Stimulated activated CD4-positive, alpha-beta T cell treated with anti-CD3 and anti-CD28 coated beads, Interleukin-1b, Interleukin-23, amount 100 ng/mL, for 48 hours (primary cell): ENCODE results near the gene FBXW8.
A peak's percentile ranks its signal among the peaks of the same experiment; 100 is the strongest.

ENCODE experiments used
- DNase-seq: peaks from one replicate; pipeline ENCODE4 v3.0.0-alpha.2; 2020

FBXW8 gene

GRCh38 chr12:116910645-116911451, at the start of gene FBXW8:
Gene FBXW8, plus strand, starts transcription at chr12:116910950. Its CDS starts 88 bp downstream, at chr12:116911038.
- peak; percentile 54 for DNase-seq

DNA sequence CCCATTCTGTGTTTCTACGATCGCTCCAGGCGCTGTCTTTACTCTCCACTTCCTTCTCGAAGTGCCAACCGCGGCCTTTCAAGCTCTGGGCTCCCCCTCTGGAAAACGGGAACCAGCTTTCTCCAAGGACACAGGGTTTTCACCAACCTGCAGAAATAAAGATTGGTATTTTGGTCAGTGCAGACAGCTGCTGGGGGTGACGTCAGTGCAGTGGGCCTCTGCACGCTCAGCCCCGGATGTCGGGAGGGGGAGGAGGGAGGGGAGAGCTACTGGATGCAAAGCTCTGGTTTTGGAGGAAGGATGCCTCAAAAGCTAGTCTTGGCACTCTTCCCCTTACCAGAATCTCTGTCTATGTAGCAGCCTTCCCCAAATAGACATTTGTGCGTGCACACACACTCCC, 49.4 kb upstream of the FBXW8 start:
- no peak for DNase-seq

DNA sequence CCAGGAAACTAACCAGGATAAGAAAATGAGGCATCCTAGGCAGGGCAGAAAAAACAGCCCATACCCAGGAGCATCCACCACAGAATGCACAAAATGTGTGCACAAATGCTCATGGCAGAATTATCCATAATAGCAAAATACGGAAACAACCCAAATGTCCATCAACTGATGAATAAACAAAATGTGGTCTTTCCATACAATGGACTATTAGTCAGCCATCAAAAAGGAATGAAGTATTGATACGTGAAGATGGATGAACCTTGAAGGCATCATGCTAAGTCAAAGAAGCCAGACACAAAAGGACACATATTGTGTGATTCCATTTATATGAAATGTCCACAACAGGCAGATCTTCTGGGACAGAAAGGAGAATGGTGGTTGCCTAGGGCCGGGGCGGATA, 48.6 kb upstream of the FBXW8 start:
- no peak for DNase-seq

GRCh38 chr12:116863275-116863767, 47.4 kb upstream of the FBXW8 start:
- no peak for DNase-seq

DNA sequence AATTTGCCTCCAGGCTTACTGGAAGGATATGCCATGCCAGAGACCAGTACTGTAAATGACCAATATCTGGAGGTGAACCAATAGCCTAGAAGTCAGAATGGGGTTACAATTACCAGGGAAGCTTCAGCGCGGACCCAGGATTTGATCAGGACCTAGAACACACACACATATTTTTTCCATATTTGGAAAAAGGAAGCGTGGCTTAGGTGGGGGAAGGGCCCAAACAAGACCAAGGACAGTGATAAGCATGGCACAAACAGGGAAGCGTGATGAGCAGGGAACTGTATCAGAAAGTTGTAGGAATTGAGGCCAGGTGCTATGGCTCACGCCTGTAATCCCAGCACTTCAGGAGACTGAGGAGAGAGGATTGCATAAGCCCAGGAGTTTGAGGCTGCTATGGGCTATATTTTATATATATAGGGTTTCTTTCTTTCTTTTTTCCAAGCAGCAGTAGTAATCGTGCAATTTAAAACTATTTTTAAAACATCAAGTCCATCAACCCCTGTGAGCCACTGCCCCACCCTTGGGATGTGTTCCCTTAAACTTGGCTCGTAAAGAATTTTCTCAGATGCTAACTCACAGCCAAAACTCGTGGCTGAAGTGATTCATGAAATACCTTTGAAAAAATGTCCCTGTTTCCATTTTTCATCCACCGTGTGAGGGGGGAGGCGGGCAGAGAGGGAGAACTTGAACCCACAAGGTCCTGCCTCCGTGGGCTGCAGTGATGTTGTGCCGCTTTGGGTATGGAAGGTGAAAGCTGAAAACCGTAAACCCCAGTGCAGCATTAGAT, 46.2 kb upstream of the FBXW8 start:
- DNase-seq = no peak

DNA sequence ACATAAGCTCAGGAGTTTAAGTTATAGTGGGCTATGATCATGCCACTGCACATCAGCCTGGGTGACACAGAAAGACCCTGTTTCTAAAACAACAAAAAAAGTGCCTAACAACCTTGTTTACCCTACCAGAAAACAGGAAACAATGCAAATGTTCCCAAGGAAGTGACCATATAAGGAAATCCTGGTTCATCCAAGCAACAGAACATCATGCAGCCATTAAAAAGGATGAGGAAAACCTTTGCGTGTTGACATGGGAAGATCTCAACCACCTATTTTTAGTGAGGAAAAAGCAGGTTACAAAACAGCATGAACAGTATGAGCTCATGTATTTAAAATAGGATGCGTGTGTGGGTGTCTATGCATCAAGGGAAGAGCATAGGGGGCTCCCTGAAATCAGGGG, 43.2 kb upstream of the FBXW8 start:
- no peak for DNase-seq

DNA sequence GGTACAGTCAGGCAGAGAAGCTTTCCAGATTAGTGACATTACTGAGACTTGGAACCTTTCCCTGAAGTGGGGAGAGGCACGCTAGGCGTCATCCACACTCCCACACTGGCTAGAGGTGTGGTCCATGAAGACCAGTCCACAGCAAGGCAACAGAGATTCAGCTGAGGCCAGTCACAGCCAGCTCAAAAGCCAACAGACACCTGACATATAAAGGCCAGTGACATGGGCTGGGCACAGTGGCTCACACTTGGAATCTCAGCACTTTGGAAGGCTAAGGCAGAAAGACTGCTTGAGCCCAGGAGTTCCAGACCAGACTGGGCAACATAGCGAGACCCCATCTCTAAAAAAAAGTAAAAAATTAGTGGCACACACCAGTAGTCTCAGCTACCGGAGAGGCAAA, 40.4 kb upstream of the FBXW8 start:
- DNase-seq = no peak

GRCh38 chr12:116874324-116874995, 36.3 kb upstream of the FBXW8 start:
- DNase-seq = no peak

DNA sequence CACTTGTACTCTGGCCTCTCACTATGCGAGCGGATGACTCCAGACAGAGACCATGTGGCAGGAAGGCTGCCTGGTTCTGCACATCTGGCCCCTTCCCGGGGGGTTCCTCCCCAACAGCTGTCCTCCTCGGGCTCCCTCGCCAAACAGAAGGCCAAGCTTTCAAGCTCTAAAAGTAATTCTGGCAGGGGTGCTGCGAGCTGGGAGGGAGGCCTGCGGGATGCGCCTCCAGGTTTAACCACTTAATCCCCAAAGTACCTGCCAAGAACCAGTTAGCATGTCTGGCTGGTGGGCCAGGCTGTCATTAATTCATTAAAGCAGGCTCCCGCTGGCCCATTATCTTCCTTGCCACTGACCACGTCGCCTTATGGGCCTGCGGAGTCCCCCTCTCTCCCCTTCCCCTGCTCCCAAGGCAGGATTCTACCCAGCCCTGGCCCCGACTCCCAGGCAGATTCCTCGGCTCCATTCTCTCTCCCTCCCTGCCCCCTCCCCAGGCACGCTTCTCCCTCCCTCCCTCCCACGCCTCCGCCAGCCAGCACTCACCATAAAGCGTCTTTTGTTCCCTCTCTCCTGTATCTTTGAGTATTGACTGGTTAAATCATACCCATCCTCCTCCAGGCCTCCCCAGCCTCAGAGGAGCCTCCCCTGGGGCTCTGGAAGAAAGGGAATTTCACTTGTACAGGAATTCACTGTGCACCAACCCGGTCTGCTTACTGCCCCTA, 34.4 kb upstream of the FBXW8 start:
- no peak for DNase-seq

DNA sequence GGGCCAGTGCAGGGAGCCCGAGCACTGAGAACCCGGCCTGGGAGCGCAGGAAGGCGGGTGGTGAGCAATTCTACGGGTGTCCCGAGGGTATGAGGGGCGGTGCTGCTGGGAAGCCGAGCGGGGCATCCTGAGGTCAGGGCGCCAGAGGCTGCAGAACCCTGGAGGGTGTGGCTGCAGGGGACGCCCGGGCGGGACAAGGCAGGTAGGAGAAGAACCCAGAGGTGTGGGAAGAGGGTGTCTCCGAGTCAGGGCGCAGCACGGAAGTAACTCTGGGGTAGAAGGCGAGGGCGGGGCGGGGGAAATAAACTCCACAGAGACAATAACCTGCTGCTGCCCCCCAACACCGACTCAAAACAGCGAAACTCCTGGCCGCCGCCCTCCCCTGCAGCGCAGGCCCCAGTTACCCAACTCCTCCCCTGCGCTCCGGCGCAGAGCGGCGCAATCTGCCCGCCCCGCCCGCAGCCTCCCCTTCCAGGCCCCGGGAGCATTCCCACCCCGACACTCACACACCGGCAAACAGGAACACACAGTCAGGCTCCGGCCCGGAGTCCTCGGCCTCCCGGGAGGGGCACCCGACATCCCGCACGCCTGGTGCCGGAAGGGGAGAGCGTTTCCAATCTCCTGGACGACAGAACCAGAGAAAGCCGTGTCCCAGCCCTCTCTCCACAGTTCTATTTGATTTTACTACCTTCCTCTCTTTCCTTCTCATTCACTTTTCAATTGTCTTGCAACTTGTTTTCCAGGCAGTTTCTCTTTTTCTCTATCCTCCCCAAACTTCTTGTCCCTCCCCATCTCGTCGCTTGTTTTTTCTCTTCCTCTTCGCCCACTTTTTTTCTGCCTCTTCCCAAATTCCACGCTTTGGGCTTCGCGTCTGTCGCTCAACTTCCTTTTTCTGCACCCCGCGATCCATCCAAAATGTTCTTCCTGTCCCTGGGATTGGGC, 31.9 kb upstream of the FBXW8 start:
- no peak for DNase-seq

- no peak for DNase-seq
Measured at GRCh38 chr12:116879509-116880212, 31.1 kb upstream of the FBXW8 start.

DNA sequence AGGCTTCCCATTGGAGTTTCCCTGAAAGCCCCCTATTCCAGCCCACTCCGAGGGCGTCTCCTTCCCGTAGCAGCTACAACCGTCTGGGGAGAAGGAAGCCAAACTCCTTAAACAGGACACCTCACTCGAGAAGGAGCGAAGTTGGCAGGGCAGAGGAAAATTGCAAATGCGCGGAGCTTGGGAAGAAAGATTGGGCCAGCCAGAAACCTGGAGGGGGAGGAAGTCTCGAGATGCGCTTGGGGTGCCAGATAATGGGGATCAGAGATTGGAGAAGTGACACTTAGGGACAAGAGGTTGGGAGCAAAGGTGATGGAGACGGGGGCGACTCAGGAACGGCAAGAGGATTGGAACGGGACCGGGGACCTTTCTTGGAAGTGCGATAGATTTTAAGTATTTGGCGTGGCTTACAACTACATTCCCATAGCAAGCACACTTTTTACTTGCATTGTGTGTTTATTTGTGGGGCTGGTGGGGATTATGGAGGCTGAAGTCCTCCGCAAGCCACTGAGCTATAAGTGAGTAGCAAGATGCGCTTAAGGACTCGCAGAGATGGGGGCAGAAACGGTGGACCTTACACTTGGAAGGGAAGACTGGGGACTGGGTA, 30.4 kb upstream of the FBXW8 start:
- no peak for DNase-seq

GRCh38 chr12:116880817-116881324, 29.9 kb upstream of the FBXW8 start:
- peak; percentile 22 for DNase-seq

DNA sequence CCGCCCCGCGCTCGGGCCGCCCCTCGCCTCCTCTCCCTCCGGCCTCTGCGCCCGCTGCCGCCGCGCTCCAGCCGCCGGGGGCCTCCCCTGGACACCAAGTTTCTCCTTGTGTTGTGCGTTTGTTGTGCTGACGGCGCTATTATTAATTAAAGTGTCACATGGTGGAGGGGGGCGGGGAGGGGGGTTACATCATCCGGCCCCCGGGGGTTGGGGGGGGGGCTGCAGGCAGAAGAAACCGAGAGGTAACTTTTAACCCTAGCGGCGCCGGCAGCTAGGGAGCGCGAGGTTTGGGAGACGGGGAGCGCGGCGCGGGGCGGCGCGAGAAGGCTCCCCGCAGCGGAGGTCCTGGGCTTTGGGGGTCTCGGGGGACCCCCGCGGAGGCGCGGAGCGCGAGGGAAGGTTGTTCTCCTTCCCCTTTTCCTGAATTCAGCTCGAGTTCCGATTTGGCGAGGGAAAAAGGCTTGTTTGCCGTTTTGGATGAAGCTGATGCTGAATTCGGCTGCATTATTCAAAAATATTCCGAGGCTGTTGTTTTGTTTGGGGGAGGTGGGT, 29.3 kb upstream of the FBXW8 start, which contains the start of gene HRK:
Gene HRK (minus strand): TSS at position 117 of the 552 bp plus-strand sequence. CDS start 134 bp downstream, outside the sequence.
- no peak for DNase-seq

DNA sequence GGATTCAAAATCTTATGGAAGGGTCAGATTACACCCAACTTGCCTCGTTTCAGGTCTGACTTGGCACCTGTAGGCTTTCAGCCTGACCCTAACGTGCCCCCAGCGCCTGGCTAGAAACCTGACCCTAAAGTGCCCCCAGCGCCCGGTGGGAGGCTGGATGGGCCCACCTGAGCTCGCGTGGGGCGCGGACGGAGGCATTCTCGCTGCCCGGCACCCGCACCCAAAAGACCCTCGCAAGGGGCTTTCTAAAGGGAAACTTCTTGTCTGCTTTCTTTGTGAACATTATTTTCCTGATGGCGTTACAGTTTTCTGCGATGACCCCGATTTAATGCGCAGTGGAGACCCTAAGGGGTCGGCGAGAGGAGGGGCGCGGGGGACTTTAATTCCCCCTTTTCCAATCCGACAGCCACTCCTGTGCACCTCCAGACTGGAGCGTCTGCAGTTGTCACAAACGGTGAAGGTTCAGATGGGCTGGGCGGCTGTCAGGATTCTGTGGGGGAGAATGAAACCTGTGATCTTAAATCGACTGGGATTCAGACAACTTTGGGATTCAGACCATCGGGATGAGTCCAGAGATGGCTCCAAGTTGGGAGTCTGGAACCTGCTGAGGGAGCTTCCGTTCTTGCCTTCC, 28.8 kb upstream of the FBXW8 start:
- DNase-seq = no peak

GRCh38 chr12:116882742-116883141, 28.0 kb upstream of the FBXW8 start:
- no peak for DNase-seq

GRCh38 chr12:116884871-116885270, 25.9 kb upstream of the FBXW8 start:
- no peak for DNase-seq

DNA sequence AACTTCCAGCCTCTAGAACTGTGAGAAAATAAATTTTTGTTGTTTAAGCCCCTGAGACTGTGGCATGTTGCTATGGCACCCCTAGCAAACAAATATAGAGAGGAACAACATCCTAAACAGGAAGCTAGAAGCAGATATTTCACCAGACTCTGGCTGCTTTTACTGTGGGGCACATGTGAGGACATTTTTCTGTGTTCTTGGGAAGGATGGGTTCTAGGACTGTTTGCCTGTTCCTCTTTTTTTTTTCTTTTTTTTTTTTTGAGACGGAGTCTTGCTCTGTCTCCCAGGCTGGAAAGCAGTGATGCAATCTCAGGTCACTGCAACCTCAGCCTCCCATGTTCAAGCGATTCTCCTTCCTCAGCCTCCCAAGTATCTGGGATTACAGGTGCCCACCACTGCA, 25.3 kb upstream of the FBXW8 start:
- no peak for DNase-seq

DNA sequence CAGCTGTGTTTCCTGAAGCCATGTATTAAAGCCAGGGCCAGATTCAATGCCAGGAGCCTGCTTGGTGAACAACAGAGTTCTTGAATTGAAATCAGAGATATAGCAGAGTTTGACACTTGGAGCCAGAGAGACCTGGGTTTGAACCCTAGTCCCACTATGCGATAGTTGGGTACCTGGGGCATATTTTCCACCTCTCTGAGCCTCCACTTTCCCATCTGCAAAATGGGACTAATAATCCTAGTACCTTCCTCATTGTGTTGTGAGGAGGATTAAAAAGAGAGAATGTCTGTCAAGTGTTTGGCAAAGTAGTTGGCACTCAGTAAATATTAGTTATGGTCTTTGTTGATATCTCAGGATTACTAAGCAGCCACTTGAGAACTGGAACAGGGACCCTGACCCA, 23.5 kb upstream of the FBXW8 start:
- DNase-seq = no peak
